ENCODE data around the gene DENND2A.
"Not testable (repeated sequence)": the region's sequence is repeated elsewhere in the genome, so short reads cannot be mapped to it uniquely, and the experiment has no call there.

DENND2A gene

DNA sequence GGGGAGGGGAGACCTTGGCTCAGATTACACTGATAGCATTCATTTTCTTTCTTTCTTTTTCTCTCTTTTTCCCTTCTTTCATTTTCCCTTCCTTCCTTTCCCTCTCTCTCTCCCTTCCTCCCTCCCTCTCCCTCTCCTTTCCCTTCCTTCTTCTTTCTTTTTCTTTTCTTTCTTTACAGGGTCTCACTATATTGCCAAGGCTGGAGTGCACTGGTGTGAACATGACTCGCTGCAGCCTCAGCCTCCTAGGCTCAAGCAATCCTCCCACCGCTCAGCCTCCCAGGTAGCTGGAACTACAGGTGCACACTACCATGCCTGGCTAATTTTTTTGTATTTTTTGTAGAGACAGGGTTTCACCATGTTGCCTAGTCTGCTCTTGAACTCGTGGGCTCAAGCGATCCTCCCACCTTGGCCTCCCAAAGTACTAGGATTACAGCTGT, 88.4 kb downstream of the DENND2A start:
- no peak for DNase-seq (ENCODE audit: low read depth in 1 of 2, low spot score in 1 of 2)

DNA sequence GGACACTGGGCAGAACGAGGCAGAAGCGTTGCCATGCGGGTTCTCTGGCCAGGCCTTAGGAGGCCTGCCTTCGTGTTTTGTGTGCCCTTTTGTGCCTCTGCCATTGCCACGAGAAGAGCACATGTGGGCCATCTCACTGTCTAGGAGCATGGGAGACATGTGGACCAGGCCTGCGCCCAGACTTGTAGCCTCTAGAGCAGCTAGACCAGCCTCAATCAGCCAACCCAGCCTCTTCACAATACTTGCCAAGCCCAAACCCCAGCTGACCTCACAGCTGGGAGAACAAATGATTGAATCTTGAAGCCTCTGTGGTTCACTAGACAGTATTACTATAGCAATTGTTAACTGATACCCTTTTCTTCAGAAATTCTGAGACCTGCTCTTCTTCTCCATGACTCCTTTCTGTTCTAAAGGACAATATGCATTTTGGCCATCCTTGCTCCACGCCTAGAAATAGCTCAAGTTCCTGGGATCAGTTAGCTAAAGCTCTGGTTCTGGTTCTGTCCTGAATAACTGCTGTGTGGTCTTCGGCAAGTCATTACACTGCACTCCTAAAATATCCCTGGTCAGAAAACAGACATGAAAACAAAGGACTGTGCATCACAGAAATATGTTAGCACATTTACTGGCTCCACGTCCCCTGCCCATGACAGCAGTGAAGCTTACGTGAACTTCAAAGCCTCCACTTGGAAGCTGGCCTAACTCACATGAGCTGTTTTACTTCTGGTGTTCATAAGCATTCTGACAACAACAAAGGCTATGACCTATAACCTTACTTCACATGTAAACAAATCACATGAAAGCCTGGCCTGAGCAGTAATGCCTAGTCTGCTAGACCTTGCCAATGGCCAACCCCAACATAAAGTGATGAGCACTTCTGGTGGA, 89.0 kb downstream of the DENND2A start:
- no peak for DNase-seq (ENCODE audit: low read depth in 1 of 2, low spot score in 1 of 2)

DNA sequence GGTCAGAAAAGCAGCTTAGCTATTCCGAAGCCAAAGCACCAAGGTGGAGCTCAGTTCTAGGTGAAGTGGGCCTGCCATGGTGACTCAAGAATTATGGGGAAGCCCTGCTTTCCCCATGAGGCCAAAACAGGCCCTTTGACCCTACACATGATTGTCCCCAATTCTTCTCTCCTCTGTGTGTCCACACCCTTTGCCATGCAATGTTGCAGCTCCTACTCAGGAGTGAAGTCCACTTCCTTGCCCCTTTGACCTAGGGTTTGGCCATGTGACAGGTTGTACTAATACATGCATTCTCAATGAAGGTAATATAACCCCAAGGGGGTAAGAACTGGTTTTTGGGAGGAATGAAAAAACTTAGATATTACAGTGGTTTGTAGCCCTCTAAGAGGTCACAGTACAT, 93.7 kb downstream of the DENND2A start:
- DNase-seq (ENCODE audit: low read depth in 1 of 2, low spot score in 1 of 2), result no peak

DNA sequence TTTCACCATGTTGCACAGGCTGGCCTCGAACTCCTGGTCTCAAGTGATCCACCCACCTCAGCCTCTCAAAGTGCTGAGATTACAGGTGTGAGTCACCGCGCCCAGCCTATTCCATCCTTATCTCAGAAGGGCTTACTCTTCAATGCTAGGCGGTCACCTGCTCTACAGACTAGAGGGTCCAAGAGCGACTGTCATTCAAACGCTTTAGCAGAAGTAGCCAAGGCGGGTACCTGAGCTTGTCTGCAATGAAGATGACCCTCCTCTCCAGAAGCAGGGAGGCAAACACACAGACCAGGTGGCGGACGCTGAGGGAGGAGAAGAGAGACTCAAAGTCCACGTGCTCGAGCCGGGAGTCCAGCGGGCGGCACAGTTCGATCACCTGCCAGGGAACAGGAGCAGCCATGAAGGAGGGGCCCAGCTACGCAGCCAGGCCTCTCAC, 96.2 kb downstream of the DENND2A start:
- DNase-seq (ENCODE audit: low read depth in 1 of 2, low spot score in 1 of 2), result no peak

DNA sequence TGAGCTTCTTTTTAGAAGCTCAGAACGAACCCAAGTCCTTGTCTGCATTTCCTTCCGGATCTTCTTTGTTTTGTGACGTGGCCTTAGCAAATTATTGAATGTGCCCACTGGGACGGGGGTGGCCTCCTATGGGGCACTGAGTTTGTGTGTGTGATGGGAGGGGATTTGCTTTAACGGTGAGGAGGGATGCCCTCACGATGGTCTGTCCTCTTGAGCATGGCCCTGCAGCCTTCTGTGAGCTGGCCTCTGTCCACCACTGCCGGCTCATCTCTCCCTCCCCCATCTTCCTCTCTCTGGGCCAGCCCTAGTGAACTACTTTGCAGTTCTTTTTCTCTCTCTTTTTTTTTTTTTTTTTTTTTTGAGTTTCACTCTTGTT, 98.4 kb downstream of the DENND2A start:
- DNase-seq (ENCODE audit: low read depth in 1 of 2, low spot score in 1 of 2), result no peak

DNA sequence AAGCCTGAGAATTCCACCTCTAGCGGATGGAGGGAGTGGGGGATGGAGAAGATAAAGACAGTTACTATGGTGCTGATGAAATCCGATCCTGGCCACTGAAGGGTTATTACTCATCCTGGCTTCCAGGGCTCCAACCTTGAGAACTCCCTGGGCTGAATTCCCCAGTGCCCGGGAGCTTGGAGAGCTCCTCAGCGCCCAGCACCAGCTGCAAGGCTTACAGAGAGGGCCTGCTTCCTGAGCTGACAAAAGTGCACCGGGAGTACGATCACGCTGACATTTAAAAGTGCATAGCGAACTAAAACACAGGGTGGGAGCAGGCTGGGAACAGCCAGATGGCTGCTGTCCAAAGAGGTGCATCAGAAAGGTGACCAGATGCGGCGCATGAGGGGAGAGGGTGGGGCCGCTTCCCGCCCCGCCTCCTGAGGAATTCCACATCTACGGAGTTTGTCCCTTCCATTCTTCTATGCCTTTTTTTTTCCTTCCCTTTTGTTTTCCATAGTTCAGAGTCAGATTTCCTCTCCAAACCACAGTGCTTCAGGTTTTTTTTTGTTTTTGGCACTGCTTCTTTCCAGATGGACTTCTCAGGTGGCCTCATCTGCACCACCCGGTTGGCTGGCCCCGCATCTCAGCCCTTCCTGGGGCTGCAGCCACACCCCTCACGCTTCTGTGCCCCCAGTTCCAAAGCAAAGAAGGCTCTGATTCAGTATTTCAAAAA, 98.9 kb downstream of the DENND2A start:
- no peak for DNase-seq (ENCODE audit: low read depth in 1 of 2, low spot score in 1 of 2)

DNA sequence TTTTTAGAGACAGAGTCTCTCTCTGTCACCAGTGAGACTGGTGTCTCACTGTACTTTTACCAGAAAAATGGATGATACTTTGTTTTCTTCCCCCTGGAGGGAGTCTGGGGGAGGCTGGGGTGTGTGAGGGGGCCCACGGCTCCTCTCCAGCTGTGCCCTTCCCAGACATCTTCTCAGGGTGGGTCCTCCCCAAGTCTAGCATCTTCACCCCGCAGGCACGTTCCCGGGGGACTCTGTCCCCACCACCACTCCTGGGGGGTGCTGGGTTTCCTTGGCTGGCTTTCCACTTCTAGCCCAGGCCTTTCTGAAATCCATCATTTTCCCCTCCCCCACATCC, 99.5 kb downstream of the DENND2A start:
- no peak for DNase-seq (ENCODE audit: low read depth in 1 of 2, low spot score in 1 of 2)

DNA sequence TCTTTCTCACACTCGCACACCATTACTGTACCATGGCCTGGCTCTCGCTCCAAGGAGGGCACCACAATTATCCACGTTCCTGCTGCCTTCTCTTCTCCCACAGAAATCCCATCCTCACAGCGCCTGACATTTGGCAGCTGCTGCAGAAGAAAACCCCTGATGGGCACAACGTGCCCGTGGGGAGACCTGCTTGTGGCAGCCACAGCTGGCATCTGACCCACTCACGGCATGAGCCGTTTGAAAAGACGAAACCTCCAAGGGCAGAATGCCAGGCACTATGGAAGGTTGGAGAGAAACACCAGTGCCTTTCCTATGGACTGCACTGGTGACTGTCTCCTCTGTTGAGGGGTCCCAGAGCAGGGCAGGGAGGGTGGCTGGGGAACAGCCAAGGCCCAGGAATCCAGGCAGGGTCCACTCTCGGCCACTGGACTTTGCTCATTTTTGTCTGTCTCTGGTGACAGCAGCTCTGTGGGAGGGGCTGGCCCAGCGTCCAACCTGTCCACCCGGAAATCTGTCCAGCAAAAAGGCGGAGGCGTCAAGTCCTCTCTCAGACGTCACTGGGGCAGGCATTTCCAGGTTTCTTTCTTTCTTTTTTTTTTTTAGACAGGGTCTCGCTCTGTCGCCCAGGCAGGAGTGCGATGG, 100.4 kb downstream of the DENND2A start:
- no peak for DNase-seq (ENCODE audit: low read depth in 1 of 2, low spot score in 1 of 2)

DNA sequence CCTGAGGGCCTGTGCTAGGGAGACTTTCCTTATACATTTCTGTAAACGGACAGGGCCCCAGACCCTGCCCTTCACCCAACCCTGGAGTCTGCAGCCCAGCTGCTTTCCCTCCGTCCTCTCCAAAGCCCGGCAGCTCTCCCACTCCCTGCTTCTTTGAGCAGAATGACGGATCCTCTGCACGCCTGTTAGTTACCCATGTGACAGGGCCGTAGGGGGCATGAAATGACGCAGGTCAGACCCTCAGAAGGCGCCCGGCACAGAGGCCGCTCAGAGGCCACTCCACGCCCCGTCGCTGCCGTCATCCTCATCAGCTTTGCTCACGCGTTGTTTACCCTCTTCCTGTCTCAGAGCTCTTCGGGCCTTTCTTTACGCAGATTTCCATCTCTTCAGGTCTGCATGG, 101.2 kb downstream of the DENND2A start:
- DNase-seq (ENCODE audit: low read depth in 1 of 2, low spot score in 1 of 2), result no peak

DNA sequence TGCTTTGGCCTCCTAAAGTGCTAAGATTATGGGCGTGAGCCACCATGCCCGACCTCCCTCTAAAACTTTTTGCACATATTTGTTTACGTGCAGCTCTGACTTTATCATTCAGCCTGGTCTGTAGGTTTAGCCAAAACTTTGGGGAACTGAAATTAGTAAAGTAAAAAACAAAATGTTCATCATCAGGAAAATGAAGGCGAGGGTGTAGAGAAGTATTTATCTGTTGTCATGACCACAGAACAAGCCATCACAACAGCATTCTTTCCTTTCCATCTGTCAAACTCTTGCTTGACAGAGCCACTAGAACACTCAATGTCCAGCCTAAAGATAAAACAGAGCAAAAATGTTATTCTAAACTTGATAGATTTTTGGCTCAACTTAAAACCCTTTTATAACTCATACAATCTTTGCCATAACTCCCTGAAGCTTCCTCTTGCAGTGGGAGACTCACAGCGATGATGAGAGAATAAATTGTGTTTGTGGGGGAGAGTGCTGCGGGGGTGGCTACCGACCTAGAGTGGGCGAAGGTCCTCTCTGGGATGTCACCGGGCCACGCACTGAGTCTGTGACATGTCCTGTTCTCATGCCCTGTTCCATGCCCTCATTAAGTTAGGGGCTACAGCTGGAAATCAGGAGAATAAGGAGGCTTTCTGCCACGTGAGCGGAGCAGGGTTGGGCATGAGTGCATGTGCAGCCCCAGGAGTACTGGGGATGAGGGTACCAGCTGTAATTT, 102.7 kb downstream of the DENND2A start:
- DNase-seq (ENCODE audit: low read depth in 1 of 2, low spot score in 1 of 2), result no peak

DNA sequence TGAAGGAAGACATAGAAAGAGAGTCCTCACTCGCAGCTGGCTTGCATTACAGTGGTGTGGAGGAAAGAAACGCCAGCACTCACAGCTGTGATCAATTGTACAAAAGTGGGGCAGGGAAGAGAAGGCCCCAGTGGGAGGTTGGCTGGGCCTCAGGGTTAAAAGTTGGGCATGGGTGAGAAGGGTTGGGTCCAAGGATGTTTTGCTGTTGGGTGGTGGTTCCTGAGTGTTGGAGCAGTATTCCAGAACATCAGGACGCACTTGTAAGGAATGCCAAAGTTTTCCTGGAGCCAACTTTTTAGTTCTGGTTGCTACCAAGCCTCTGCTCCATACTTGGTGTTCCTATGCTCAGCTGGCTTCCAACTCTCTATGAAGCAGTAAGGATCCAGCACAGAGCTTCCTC, 105.9 kb downstream of the DENND2A start:
- DNase-seq (ENCODE audit: low read depth in 1 of 2, low spot score in 1 of 2), result no peak

DNA sequence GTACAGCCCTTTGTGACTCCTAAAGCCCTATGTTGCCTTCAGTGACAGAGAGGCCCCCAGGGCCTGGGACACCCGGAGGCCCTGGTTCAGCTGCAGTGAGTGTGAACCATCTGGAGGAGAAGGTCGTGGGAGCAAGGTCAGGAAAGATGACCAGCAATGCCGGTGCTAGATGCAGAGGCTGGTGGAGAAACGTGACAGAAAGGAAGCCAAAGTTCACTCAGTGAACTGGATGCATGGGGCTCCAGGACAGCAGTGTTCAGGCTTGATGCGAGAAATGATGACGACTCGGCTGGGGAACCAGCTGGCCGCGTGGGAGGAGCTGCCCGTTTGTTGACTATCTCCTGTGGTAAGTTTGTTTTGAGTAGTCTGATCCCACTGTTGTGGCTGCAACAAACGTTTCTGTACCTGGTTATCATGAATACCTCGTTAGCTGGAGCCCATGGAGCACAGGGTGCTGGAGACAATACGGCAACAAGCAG, 107.2 kb downstream of the DENND2A start:
- DNase-seq (ENCODE audit: low read depth in 1 of 2, low spot score in 1 of 2), result no peak

DNA sequence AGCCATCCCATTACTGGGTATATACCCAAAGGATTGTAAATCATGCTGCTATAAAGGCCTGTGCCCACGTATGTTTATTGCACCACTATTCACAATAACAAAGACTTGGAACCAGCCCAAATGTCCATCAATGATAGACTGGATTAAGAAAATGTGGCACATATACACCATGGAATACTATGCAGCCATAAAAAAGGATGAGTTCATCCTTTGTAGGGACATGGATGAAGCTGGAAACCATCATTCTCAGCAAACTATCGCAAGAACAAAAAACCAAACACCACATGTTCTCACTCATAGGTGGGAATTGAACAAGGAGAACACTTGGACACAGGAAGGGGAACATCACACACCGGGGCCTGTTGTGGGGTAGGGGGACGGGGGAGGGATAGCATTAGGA, 111.2 kb downstream of the DENND2A start:
- not testable (repeated sequence) for DNase-seq (ENCODE audit: low read depth in 1 of 2, low spot score in 1 of 2)

DNA sequence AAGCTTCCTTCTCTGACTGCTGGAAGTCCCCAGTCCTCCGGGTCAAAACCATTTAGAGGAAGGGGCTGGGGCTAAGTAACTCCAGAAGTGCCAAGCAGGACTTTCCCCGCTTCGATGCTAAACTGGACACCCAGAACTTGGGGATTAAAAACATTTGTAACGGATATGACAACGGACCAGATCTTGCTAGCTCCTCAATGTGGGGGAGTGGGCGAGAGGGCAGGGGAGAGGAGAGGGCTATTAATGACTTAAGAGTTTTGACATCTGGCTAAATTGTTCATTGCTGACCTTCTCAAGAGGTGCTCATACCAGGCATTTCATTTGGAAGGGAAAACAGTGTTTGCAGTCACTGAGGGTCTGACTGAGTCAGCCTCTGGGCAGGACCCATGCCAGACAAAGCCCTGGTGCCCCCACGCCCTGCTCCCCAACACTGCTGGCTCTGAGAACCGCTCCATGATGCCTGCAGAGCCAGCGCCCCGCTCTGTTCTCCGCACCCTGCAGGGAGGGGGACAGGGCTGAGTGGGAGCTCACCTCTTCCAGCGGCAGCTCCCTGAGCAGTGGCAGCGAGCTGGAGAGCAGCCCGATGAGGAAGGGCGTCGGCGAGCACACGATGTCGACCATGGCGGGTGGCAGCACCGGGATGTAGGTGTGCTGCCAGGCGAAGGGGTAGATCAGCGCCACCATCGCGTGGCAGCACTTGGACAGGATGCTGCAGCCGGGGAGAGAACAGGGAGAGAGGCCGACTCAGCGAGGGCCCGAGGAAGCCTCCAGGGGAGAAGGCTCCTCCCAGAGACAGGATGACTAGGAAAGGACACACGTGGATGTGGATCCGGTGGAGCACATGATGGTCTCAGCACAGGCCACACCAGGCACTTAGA, 113.6 kb downstream of the DENND2A start:
- no peak for DNase-seq (ENCODE audit: low read depth in 1 of 2, low spot score in 1 of 2)

DNA sequence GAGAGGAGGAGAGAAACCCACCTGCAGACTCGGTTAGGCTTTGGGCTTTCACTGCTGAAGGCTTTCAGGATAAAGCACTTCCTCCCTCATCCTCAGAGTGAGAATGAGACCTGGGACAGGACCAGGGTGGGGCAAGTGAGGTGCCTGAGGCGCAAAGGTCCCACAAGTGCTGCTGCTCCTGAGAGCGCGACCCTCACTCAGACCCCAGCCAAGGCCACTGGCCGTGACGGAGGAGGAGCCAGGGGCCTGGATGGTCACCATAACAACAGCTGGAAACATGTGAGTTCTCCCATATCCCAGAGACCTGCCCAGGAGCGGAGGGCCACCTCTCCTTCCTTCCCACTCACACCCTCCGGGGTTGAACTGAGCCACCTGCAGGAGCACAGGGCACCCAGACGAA, 114.4 kb downstream of the DENND2A start:
- DNase-seq (ENCODE audit: low read depth in 1 of 2, low spot score in 1 of 2), result no peak

DNA sequence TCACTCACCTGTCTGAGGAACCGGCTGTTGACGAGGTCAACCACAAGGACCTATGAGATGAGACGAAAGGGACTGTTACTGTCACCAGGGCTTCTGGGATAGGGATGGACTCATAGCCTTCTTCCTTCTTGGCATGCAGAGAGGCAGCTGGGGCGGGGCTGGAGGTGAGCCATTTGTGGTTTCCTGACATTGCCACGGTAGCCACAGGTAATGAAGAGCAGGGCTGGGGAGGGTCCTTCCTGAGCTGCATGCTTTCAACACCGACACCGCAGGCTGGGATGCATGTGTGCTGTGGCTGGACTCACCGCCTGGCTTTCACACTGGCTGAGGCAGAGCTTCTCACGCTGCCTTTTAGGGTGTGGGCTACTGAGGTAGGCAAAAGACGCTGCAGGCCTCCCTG, 114.9 kb downstream of the DENND2A start:
- no peak for DNase-seq (ENCODE audit: low read depth in 1 of 2, low spot score in 1 of 2)

DNA sequence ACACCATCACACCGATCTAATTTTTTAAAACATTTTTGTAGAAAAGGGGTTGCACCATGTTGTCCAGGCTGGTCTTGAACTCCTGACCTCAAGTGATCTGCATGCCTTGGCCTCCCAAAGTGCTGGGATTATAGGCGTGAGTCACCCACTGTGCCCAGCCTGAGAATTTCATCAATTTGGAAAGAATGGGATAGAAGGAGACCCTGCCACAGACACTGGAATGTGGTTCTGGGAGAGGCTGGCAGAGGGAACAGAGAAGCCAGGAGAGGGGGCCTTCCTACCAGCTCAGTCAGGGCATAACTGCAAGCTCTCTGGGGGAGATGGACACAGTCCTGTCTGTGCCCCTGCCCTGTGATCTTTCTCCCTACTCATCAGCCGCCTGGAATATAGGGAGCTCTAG, 119.2 kb downstream of the DENND2A start:
- DNase-seq (ENCODE audit: low read depth in 1 of 2, low spot score in 1 of 2), result no peak

DNA sequence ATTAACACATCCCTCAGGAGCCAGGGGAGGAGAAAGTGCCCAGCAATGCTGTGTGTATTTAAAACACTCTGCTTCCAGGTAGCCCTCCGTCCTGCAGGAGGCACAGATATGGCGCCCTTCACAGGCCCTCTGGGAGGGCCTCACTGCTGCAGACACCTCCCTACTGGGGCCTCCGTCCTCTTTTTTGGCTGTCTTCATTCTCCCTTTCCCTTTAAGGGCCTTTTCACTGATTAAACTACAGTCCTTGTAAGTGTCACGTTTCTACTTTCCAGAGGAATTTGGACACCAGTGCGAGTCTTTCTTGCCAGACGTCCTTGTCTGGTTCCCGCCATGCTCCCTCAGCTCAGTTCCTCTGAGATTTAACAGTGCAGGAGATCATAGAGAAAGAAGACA, 121.6 kb downstream of the DENND2A start:
- DNase-seq (ENCODE audit: low read depth in 1 of 2, low spot score in 1 of 2), result no peak

DNA sequence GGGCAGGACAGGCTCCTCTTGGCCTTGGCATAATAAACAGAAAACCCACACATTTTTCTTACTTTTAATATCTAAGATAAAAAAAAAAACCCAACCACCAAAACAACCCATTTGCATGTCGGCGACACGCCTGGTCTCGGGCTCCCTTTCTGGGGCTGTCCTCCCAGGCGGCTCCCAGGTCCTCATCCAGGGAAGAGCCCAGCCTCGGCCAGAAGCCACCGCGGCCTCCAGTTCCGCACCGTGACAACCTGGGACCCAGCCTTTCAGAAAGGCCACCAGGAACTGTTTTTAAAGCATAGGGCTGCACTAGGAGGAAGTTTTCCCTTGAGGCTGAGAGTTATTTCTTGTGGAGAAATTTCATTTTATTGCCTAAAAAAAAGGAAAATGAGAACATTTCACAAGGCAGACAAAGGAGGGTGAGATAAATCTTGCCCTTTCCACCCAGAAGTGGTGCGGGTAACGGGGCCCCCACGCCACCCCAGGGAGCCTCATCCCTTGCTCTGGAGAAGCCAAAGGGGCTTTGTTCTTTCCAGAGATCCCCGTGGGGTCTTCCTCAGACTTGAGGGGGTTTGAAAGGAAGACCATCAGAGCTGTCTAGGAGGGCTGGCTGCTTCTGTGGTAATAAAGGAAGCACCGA, 122.1 kb downstream of the DENND2A start:
- no peak for DNase-seq (ENCODE audit: low read depth in 1 of 2, low spot score in 1 of 2)
